Stimulated activated CD8-positive, alpha-beta memory T cell treated with anti-CD3 and anti-CD28 coated beads, Interleukin-15, amount 100 ng/mL, for 1 hour (primary cell): ENCODE data around the gene MPRIP.

ENCODE experiments used
- DNase-seq: peaks from one replicate; pipeline ENCODE4 v3.0.0-alpha.2; 2020; ENCODE audit warnings: low read depth

MPRIP gene

DNA sequence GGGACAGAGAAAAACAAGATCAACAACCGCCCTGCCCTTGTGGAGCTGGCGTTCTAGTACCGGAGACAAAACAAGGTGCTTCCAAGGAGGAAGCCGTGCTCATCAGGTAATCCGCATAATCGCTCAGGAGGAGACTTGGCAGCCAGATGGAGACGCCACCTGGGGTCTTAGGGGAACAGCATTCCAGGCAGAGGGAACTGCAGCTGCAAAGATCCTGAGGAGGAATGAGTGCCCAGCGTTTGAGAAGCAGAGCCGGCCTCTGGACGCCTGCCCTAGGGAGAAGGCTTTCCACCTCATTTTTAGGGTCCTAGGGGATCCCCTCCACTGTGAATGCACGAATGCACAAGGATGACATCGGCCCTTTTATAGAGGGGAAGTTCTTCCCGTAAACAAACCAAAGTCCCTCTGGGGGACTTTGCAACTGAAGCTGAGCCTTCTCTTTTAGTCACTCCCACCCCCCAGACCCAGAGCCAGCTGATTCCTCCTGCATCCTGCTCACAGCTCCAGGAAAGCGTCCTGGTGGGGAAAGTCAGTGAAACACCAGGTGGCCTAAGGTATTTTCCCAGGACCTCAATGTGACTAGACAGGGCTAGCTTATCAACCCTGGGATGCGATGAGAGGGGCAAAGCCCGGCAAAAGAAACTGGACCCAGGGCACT, 13.2 kb upstream of the MPRIP start:
- no peak for DNase-seq

DNA sequence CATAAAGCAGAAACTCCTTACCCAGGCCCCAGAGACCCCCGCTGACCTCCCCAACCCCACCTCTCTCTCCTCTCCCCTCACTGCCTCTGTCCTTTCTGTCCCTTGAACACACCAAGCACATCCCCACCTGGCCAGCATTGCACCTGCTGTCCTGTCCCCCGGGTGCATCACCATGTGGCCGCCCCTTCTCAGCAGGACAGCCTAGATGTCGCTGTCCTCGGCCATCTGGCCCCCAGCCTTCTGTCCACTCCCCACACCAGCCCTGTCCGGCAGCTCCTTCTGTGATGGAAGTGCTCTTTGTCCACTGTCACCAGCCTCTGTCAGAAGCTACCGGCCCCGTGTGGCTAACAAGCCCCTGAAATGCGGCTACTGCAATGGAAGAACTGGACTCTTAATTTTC, 12.3 kb upstream of the MPRIP start:
- DNase-seq, result no peak

DNA sequence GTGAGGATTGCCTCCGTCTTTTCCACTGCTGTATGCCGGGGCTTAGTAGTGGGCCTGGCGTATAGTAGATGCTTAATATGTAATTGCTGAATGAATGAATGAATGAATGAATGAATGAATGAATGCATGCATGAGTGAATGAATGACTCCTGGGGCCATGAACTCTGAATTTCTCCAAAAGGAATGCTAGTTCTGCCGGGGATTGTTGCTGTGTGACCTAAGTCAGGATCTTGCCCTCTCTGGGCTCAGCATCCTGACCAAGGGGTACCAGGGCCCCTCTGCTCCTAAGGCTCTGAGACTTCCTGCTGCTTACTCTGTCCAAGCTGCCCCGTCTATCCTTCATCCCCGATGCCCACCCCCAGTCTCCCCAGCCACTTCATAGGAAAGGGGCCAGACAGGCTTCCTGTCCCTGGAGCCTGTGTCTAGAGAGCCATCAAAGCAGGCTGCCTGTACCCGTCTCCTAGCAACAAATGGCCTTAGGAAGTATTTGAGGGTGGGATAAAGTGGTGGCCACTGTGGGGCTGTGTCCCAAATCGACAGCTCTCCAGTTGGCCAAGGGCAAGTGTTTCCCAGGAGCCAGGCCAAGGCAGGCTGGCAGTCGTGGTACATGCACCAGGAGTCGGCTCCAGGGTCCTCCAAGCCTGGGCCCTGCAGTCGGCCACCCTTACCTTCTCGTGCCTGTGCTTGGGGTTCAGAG, 11.6 kb upstream of the MPRIP start:
- no peak for DNase-seq

DNA sequence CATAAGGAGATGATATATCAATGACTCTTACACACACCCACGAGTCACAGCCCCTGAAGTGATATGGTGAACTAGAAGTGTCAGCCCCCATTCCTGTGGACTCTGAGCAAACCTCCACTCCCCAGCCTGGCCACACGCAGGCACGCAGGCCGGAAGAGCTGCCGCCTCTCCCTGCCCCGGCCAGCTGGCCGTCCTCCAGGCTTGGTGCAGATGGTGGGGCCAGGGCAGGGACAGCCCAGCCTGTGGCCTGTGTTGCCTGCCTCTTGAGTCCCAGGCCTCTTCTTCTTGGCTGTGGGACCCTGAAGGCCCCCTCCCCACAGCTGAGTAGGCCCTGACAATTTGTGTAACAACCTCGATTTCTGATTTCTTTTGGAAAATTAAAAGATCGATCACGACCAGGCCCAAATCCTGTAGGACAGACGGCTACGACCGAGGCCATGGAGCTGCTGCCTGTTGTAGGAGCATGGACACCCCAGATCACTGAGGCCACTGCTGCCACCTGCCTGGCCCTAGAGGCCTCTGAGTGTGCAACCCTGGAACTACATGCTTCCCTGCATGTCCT, 10.0 kb upstream of the MPRIP start:
- DNase-seq, result no peak

DNA sequence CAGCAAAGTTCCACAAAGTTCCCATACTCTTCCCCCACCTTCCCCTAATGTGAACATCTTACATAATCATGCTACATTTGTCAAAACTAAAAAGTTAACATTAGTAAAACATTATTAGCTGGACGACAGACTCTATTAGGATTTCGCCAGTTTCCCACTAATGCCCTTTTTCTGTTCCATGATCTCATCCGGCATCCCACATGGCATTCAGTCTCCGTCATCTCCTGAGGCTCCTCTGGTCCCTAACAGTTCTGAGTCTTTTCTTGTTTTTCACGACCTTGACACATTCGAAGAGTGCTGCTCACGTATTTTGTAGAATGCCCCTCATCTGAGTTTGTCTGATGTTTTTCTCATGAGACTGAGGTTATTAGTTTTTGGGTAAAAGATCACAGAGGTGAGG, 8.8 kb upstream of the MPRIP start:
- DNase-seq, result no peak

DNA sequence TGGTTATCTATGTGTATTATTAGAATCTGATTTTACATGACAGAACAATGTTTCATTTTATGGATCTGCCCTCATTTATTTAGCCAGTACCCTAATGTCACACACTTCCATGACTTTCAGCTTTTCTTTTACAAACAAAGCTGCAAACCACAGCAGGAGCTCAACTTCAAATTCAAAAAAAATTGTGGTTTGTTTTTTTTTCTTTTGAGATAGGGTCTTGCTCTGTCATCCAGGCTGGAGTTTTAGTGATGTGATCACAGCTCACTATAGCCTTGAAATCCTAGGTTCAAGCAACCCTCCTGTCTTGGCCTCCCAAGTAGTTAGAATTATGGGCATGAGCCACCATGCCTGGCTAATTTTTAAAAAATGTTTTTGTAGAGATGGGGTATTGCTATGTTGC, 8.2 kb upstream of the MPRIP start:
- DNase-seq, result no peak

DNA sequence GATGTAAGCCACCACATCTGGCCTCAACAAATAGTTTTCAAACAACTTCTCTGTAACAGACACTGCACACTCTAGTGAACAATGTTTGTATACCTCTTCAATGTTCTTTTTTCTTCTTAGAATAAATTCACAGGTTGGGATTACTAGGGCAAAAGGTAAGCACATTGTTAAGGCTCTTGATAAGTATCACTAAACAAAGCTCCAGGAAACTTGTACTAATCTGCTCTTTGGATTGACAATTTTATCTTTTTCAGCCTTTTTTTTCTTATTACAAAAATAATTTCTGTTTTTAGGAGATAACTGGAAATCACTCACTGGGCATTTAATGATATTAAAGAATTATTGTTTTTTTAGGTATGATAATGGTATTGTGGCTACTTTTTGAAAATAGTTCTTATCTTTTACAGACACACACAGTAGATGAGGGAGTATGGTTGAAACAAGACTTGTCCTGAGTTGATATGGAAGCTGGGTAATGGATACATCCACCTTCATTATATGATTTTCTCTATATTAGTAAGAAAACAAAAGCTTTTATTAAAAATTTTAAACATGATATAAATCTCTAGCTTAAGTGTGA, 7.7 kb upstream of the MPRIP start:
- DNase-seq, result no peak

DNA sequence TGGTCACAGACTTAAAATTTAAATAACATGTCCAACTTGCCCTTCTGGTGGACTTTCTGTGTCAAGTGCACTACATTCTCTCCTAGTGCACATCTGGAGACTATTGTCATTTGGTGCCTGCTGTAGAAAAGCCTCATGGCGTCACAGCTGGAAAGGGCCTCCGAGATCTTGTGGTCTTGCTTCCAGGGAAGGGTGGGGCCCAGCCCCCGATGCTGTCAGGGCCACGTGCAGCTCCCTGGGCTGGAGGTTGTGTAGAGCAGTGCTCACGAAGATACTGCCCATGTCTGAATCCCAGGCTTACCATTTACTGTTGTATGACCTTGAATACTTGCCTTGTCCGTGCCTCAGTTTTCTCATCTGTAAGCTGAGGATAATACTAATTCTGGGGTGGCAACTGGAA, 6.8 kb upstream of the MPRIP start:
- no peak for DNase-seq

DNA sequence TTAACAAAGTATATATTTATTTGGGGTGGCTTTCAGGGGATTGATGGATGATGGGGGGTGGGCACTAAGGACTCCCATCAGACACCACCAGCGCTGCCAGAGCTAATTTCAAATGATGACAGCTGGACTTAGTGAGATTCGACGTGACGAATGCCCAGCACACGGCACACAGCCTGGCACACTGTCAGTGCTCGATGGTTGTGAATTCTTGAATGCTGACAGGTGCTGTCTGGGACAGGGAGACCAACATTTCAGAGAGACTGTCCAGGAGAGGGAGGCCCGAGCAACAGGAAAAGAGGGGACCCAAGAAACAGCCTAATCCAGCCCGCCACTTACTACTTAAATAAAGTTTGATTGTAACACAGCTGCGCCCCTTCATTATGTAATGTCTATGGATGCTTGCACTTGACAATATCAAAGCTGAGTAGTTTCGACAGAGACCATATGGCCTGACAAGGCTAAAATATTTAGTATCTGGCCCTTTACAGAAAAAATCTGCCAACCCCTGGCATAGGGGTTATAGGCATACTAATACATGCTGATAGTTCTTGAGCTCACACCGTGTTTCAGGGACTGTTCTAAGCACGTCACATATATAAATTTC, 6.2 kb upstream of the MPRIP start:
- DNase-seq, result no peak

DNA sequence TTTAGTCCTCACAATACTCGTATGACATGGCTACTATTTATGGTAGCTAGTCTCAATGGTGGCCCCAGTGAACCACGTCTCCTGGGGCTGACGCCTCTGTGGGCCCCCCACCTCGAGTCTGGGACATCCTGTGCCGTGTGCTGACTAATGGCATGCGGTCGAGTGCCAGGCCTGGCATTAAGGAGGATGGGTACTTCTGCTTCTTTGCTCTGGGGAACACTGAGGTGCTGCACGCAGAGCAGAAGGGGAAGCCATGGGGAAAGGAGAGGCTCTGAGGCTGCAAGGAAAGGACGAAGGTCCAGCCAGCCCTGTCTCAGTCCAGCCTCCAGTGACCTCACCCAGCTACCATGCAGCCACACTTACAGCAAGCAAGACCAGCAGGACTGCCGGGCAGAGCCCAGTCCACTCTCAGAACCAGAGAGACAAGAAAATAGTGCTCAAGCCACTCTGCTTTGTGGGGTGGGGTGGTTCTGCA, 5.7 kb upstream of the MPRIP start:
- DNase-seq, result no peak

DNA sequence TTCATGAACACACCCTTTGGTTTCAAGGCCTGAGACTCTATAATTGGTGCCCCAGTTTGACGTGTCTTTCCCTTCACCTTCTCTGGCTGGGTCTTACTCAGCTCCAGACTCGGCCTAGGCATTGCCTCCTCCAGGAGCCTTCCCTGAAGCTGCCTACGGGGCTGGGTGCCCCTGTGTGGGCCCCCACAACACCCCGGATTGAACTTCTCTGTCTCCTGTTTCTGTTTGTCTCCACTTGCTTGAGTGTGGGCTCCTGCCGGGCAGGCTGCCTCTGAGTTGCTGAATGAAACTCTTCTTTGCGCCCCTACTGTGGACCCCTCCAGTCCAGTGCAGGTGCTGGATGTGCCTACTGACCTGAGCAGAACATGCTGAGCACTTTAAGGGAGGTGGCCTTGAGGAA, 2.3 kb upstream of the MPRIP start:
- DNase-seq, result no peak

DNA sequence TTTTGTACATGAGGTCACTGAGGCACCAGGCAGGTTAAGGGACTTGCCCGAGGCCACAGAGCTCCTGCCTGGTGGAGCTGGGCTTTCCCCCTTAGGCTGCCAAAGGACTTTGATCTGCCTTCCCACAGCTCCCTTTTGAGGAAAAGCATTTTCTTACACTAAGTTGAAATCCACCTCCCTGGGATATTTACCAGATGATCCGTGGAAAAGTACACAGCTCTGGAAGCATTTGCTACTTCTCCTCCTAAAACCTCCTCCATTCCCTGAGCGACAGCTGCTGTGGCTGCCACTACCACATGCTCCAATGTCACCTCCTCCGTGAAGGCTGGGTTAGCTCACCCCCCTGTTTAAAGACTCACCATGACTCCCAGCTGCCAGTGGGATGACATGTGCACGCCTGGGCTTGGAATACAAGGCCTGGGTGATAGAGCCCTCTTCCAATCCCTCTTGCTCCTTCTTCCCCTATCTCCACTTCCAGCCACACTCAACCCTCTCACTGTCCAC, 1.2 kb upstream of the MPRIP start:
- no peak for DNase-seq

- peak; percentile 90 for DNase-seq
Measured at GRCh38 chr17:17041571-17042383, 480 bp upstream of the MPRIP start.

GRCh38 chr17:17042851-17043460, 699 bp downstream of the MPRIP start:
- DNase-seq, result no peak

DNA sequence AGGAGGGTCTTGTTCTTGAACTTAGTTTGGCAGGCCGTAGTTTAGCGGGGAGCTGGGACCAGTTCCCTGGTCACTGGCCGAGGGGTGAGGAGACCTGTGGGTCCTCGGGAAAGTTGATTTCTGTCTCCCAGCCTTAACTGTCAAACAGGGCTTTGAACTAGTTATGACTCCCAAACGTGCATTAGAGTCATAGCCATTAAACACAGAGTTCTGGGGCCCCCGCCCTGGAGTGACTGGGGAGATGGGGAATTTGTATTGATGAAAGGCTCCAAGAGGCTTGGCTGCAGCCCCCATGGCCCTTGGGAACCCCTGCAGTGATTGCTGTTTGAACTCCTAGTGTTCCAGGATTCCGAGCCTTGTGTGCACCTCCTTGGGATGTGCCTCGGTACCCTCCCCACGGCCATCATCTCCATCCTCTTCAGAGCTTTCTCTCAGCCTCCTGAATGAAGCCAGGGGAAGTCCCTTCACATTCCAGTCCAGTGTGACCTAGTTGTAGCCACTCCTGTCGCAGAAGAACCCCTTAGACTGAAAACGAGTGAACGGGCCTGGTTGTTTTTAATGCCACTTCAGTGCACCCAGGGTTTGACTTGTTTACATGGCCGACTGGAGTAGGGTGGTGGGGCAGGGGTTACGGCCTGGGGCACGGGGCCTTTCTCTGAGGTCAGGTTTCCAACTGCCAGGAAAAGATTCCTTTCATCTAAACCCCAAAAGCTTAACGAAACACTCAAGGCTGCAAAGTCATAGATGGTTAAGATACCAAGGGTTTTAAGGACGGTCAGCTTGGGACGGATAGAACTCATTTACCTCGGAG, 1.4 kb downstream of the MPRIP start:
- no peak for DNase-seq

DNA sequence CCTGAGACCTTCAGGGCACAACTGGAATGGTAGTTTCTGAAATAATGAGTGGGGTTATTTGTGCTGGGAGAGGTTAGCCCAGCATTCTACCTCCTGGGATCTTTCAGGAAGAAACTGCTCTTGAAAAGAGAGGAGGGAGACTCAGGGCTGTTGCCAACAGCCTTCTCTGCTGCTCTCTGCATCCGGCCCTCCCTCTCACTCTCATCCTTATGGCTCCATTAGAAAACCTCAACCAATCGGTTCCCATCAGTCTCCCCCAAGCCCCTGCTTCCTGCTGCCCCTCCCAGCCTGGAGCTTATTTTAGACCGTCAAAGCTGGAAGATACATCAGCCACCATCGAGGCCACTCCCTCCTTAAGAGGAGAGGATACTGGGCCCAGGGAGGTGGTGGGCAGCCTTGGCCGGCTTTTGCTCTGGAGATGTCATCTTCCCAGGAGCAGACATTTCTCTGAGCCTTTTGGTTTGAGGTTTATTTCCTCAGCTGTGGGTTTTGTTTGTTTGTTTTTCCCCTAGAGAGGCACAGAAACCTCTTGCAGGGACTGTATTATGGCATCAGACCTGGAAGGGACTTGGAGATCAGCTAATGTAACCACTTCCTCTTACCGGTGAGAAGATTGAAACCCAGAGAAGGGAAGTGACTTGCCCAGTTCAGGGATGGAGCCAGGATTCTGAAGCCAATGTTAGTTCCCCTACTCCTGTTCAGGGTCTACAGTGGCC, 2.7 kb downstream of the MPRIP start:
- DNase-seq, result no peak

DNA sequence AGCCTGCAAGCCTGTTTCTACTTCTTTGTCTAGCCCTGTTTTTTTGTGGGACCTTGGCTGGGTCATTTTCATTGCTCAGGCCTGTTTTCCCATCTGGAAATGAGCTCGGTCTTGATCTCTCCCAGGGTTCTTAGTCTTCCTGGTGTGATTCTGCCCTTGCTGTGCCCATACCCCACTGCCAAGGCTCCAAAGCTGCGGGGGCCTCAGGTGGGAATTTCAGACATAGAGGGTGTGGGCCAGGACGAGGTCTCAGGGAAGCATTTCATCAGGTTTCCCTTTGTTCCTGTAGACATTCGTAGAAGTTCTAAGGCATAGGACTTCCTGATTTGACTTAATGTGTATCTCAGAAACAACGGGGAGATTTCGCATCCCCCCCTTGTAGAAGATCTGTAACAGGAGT, 5.8 kb downstream of the MPRIP start:
- DNase-seq, result no peak

DNA sequence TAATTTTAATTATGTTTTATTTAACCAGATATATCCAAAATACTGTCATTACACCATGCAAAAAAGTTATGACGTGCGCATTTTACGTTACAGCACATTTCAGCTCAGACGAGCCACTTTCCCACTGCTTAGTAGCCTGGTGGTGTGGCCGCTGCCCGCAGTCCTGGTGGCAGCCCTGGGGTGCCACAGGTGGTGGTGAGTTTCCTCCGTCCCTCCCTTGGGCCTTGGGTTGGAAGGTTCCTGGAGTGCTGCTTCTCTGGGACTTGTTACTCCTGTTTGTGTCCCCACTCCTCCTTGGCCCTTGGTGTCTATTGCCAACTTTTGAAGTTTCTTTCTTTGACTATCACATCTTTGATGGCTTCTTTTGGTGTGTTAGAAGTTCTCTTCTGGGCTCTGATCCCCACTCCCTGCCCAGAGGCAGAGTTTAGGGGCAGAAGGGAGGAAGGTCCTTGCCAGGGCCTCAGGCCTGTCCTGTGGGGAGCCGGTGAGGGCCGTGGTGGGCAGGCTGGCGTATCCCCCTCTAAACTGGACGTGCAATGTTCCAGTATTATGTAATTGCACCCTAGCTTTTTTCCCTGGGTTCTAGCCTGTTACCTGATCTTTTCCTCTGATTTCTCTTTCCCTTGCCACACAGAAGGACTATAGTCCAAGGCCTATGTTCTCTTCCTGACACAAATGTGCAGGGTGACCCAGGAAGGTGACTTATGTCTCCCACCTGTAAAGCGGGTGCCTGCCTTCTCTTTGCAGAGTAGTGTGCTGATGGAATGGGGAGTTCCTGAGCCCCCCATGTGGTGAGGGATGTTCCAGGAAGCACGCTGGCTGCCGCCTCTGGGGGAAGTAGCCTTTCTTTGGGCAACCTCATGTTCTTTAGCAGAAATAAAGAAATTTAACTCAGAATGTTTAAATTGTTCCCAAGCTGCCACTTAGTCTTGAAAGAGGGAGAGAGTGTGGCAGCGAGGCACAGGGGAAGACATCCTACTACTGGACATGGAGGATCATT, 8.4 kb downstream of the MPRIP start:
- DNase-seq, result no peak

GRCh38 chr17:17051380-17051779, 9.1 kb downstream of the MPRIP start:
- no peak for DNase-seq
